ENCODE measurements around the gene FPGT.
"Not testable (repeated sequence)": the region's sequence is repeated elsewhere in the genome, so short reads cannot be mapped to it uniquely, and the experiment has no call there.

The FPGT gene

GRCh38 chr1:74197657-74198552, at the start of gene FPGT, which contains the start of gene LRRIQ3:
Gene FPGT, plus strand, starts transcription at chr1:74198242. Its CDS starts 37 bp downstream, at chr1:74198279.
Gene LRRIQ3, minus strand, starts transcription at chr1:74198176. Its CDS starts 14,492 bp downstream, at chr1:74183684.
- peak; percentile 61 for DNase-seq

DNA sequence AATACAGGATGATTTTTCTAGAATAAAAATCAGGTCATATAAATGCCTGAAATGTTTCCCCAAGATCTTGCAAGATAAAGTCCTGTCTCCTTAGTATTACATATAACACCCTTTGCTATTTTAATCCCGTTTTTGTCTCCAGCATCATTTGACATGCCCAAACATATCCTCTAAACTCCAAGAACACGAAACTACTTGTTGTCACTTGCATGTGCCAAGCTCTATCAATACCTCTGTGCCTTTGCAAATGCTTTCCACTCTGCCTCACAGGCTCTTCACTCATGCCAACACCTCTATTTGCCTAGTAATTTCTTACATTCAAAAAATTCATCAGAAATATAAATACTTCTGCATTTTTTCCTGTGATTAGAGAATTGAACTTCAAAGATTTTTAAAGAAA, 38.0 kb upstream of the FPGT start:
- DNase-seq: no peak

DNA sequence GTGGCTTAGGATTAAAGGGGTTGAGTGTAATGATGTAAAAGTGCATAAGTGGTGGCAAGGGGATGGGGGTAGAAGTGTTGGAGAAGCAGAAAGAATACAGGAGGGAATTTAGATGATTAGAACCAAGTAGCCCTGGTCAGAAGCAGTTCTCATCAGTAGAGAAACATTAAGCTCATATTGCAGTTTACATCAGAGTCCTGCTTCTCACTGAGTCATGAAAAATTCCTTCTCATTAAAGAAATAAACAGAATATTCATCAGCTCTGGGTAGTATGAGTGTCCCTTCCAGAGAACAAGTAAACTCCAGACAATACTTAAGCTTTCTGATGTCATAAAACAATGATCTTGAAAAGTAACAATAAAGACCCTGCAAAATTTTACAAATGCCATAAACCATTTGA, 36.5 kb upstream of the FPGT start:
- no peak for DNase-seq

DNA sequence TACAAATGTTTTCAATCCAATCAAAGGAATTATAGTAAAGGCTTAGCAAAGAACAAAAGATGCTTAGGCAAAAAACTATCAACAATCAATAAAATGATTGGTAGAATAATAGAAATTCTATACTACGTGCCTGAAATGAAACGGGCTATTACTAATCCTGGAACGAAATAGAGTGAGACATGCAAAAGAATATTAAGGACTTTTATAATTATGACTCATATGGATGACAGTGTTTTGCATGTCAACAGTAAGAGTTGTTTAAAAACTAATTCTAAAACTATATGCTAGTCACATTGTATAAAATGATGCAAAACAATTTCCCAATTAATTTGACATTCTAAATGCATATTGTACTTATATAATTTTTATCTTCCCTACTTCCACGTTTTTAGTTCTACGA, 35.7 kb upstream of the FPGT start:
- DNase-seq: no peak

GRCh38 chr1:74174423-74174822, 23.6 kb upstream of the FPGT start:
- DNase-seq: not testable (repeated sequence)

- no peak for DNase-seq
Measured at GRCh38 chr1:74180490-74180889, 17.6 kb upstream of the FPGT start.

- DNase-seq: no peak
Measured at GRCh38 chr1:74193908-74194307, 4.1 kb upstream of the FPGT start.

- no peak for DNase-seq
Measured at GRCh38 chr1:74195339-74195738, 2.7 kb upstream of the FPGT start.

GRCh38 chr1:74197255-74197654, 787 bp upstream of the FPGT start:
- DNase-seq: no peak

GRCh38 chr1:74199504-74199903, 1.5 kb downstream of the FPGT start:
- DNase-seq: no peak

GRCh38 chr1:74205266-74205665, 7.2 kb downstream of the FPGT start:
- no peak for DNase-seq

DNA sequence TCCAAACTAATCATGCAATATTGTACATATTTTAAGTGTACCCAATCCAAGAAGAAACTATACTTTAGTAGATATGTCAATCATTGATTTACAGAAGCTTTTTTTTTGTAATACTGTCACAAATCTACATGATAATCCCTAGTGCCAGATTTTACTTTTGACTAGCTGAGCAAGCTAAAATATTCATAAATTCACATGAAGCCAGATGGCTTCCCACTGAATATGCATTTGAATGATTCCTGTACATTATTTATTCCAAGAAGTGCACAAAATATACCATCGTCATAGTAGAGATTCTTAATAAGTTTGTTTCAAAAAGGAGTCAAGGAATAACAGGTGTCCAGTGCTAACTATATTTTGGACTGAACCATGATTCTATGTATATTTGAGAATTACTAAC, 17.2 kb downstream of the FPGT start:
- DNase-seq: no peak

GRCh38 chr1:74222701-74223100, 24.7 kb downstream of the FPGT start:
- DNase-seq: no peak

- DNase-seq: no peak
Measured at GRCh38 chr1:74223453-74223852, 25.4 kb downstream of the FPGT start.

DNA sequence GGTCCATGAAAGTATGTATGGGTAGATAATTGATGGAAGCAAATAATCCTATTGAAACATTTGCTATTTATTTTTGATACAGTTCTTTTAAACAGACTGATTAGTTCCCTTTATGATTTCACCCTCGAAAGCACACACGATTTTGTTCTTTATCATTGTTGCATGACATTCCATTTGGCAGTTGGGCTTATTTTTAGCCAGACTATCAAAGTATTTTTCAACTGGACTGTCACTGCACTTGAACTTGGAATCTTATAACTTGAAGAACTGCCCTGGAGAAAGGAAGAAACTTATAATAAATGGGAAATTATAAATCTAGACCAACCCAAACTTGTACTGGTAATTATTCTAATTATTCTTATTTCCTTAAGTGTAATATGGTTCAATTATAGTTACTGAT, 37.1 kb downstream of the FPGT start, which contains the start of gene TNNI3K:
Gene TNNI3K, plus strand, starts transcription at position 235 of the 400 bp plus-strand sequence. Its CDS starts 65 bp downstream, at position 300.
- DNase-seq: no peak

GRCh38 chr1:74236440-74236839, 38.4 kb downstream of the FPGT start:
- no peak for DNase-seq

DNA sequence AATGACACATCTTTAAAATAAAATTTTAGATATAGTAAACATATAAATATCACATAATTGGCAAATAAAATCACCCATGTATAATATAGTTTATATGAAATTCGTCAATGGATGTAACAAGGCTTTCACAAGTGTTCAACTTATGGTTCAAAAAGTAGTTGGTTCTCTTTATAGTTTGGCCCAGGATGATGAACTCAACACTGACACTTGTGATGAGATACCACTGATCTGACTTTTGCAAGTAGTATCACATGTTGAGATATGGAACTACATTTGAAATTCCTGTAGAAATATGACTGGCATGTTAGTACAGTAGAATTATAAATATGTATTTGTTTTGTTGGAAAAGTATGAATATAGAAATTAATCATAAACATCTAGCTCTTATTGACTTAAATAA, 39.0 kb downstream of the FPGT start:
- no peak for DNase-seq

DNA sequence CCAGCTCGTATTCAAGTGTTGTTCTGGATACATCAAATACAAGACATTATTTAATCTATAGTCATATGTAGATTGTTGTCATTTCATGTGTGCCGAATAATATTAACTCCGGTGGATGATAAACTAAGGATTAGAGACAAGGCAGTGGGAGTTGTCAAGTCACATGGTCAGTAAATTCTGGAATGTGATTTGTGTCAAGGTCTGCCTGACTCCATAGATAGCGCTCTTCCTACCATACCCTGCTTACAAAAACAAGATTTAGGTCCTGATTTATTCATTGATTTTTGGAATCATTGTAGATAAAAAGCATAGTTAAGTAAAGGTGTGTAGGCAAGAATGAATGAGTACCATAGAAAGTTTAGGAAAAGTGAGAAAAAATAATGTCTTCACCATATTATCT, 39.7 kb downstream of the FPGT start:
- DNase-seq: no peak

GRCh38 chr1:74245168-74245772, 47.2 kb downstream of the FPGT start:
- peak; percentile 83 for DNase-seq

- no peak for DNase-seq
Measured at GRCh38 chr1:74246315-74246714, 48.3 kb downstream of the FPGT start.

DNA sequence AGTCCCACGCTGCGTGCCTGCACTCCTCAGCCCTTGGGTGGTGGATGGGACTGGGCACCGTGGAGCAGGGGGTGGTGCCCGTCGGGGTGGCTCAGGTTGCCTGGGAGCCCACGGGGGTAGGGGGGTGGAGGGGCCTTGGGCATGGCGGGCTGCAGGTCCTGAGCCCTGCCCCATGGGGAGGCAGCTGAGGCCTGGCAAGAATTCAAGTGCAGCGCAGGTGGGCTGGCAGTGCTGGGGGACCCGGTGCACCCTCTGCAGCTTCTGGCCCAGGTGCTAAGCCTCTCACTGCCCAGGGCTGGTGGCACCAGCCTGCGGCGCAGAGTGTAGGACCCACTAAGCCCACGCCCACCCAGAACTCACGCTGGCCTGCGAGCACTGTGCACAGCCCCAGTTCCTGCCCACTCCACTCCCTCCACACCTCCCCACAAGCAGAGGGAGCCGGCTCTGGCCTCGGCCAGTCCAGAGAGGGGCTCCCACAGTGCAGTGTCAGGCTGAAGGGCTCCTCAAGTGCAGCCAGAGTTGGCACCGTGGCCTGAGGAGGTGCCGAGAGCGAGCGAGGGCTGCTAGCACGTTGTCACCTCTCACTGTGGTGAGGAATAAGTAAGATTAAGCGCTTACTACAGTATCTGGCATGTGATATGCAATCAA, 50.0 kb downstream of the FPGT start:
- no peak for DNase-seq

GRCh38 chr1:74253243-74253824, 55.3 kb downstream of the FPGT start:
- DNase-seq: not testable (repeated sequence)

All from DMS79 (cell line).